GM19023 (cell line): ENCODE data around the gene PTX4.
"Not testable (repeated sequence)": the region's sequence is repeated elsewhere in the genome, so short reads cannot be mapped to it uniquely, and the experiment has no call there.

Source experiments
- ATAC-seq: cut with Tn5 transposase; IDR thresholded peaks from one replicate; pipeline ENCODE4 v1.9.1; 2021; ENCODE audit warnings: mild to moderate bottlenecking, moderate library complexity; ENCODE audit not compliant: unreplicated experiment

Gene PTX4

DNA sequence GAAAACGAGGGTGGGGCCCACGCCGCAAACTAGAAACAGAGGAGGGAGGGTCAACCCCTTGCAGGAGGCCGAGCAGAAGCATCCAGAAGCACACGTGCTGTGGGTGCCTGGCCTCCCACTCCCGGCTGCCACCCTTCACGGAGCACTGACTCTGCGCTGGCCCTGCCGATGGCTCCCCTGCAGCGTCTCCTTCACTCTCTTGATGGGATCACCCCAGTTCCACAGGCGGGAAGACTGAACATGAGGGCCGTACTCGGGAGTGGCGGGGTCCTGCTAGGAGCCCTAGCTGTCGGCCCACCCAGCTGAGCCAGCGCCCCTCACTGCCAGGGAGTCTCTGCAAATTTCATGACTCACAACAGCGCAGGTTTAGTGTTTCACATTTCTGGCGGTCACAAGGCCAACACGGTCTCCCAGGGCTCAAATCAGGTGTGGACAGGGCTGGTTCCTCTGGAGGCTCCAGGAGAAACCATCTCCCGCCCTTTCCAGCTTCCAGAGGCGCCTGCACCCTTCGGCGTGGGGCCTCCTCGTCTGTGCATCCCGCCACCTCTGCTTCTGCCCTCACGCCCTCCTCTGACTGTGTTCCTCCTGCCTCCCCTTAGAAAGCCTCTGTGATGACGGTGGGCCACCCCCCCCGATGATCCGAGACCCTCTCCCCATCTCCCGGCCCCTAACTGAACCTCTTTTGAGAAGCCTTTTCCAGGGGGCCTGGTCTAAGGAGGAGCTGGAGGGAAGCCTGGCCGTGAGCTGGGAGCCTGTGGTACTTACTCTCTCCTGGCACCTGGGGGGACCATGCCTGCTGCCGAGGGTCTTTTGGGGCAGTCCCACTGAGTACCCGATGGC, 2.0 kb downstream of the PTX4 start:
- ATAC-seq: no peak

DNA sequence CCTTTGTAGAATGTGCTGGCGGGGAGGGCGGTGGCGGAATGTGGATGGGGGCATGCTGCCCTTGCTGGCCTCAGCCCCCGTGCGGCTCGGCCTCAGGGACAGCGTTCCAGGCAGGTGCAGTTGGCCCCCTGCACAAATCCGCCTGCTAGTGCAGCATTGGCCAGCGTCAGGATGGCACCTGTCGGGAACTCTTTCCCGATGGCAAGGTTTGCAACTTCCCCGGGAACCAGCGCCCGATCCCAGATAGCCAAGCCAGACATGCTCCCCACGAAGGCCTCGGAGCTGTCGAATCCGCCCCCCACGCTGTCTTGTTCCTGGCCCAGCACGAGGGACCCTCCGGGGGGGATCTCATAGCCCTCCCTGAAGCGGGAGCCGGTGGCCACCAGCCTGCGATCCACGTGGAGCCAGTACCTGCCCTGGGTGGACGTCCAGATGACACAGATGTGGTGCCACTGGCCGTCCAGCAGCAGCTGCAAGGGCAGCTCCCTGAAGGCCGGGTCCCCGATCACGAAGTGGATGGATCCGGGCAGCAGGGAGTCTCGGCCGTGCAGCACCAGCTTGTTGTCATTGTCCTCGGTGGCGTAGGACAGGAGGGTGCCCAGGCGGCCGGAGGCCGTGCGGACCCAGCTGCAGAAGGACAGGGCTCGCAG, 2.8 kb downstream of the PTX4 start:
- no peak for ATAC-seq

DNA sequence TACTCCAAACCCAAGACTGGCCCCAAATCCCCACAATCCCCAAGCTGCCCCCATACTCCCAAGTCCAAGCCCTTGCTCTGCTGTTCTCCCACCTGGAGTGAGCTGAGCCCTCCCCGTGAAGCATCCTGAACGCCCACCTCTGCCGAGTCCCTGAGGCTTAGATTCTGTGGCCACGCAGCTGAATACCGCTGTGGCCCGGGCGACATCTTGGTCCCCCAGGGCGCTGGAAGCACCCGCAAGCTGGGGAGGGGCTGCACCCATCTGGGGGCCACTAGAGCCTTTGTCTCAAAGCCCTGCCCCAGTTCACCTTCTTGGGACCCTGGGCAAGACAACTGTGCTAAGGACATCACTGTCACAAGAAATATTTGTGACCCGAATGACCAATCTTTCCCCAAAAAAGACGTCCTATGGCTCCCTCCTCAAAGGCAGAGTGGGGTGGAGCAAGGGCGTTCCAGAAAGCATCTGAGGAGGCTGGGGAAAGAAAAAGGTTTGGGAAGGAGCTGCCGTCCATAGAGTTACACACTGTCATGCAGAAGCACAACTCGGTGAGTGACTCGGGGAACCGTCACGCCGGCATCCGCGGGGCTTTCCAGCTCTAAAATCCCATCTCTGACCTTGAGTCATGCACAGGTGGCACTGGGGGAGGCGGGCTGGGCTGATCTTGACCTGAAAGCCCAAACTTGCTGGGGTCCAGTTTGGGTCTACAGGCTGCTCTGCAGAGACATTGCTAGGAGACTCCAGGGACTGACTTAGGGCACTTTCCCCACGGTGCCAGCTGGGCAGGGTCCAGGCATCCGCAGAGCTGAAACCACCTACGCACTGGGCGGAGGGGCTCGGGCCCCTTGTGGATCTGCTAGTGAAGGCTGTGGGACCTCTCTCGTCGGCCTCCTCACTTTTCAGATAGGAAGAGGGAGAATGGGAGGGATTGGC, 6.6 kb downstream of the PTX4 start:
- no peak for ATAC-seq

DNA sequence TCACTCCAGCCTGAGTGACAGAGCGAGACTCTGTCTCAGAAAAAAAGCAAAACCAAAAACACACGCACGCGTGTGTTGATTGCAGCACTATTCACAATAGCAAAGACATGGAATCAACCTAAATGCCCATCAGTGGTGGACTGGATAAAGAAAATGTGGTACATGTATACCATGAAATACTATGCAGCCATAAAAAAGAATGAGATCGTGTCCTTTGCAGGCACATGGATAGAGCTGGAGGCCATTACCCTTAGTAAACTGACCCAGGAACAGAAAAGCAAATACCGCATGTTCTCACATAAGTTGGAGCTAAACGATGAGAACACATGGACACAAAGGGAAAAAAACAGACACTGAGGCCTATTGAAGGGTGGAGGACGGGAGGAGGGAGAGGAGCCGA, 9.8 kb downstream of the PTX4 start:
- not testable (repeated sequence) for ATAC-seq

DNA sequence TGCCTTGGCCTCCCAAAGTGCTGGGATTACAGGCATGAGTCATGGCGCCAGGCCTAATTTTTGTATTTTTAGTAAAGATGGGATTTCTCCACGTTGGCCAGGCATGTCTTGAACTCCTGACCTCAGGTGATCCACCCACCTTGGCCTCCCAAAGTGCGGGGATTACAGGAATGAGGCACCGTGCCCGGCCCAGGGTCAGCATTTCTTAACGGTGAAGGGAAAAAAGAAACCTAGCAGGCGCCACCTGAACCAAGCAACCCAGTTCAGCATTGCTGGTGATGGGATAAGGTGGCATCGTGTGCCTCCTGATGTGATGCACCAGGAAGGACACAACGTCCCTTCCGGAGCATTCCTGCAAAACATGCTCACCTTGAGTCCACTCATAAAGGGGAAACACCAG, 11.7 kb downstream of the PTX4 start:
- no peak for ATAC-seq

DNA sequence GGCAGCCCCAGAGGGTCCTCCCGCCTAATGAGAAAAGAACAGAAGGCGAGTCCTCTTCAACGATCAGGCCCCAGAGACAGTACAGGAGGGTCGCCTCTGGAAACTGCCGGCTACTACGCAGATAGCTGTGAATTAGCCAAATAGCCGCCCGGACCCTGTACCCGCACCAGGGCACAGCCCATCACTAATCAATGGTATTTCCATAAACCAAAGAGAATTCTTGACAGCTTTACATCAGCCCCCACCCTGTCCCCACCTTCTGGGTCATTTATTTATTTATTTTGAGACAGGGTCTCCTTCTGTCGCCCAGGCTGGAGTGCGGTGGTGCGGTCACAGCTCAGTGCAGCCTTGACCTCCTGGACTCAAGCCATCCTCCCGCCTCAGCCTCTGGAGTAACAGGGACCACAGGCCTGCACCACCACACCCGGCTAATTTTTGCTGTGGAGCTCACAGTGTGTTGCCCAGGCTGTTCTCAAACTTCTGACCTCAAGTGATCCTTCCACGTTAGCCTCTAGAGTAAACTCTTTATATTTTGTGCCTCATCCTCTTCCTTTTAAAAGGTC, 13.1 kb downstream of the PTX4 start:
- ATAC-seq: no peak

DNA sequence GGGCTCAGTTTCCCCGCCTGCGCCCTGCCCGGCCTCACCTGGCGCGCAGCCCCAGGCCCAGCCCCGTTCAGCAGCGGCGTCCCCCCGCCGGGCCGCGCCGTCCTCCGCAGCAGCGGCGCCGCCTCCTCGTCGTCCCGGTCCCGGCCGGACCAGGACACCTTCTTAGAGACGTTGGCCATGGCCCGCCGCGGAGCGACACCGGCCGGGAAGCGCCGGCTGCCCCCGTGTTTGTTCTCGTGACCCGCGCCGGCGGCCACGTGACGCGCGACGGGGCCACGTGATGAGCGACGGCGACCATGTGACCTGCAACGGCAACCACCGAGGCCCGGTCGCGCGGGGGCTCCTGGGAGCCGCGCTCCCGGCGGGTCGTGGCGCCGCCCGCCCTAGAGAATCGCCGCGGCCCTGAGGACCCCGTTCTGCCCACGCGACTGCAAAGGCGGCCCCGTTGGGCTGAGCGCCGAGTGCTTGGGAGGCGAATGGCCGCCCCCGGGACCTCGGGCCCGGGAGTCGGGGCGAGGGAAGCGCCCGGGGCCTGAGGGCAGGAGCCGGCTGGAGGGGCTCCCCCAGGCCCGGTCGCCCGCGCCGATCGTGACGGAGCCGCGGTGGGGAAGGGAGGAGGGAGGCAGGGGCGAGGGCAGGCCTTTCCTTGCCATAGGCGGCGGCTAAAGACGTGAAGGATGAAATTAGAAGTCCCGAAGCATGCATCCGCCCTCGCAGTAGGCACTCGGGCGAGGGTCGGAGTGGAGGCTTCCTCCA, 13.8 kb downstream of the PTX4 start, which contains the start of gene CLCN7:
TSS of gene CLCN7 (minus strand) at position 233 of the 756 bp plus-strand sequence. CDS start at position 179, 54 bp downstream.
- ATAC-seq: peak; percentile 86

DNA sequence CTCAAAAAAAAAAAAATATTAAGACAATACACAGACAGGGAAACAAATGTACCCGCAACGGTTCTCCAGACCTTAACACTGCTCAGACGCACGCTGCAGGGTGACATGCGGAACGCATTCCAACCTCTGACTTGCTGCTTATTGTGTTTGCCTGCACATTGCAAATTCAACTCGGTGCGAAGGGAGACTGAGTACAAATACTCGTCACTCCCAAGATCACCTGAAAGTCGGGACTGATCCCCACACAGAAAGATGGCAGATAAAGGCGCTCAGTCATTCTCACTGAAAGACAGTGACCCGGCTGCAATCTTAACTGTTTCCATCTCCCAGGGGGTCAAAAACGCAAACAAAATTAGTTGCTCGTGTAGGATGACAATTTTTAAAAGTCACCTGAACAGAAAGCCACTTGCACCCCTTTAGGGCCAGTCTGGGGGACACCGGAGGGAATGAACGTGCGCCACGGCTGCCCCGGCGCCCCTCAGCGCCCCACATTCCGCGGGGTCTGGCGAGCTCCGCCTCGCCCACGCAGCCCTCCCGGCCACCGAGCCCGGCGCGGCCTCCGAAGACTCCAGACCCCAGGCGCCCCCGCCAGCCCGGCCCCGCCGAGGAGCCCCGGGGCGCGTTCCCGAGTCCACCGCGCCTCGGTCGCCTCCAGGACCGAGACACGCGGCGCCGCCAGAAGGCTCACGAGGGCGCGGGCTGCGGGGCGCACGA, 14.5 kb downstream of the PTX4 start:
- no peak for ATAC-seq

DNA sequence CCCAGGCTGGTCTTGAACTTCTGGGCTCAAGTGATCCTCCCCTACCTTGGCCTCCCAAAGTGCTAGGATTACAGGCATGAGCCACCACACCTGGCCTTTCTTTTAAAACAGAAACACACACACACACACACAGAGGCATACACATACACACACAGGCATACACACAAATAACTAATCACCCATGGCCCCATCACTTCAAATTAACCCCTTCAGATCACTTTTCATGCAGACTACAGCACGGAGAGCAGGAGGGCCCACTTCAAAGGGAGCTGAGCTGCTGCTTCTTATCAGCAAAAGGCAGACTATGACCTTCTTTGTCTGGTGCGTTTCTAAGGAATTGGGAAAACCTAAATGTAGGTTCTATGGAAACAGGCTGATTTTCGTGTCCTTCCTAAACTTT, 15.8 kb downstream of the PTX4 start:
- ATAC-seq: no peak

DNA sequence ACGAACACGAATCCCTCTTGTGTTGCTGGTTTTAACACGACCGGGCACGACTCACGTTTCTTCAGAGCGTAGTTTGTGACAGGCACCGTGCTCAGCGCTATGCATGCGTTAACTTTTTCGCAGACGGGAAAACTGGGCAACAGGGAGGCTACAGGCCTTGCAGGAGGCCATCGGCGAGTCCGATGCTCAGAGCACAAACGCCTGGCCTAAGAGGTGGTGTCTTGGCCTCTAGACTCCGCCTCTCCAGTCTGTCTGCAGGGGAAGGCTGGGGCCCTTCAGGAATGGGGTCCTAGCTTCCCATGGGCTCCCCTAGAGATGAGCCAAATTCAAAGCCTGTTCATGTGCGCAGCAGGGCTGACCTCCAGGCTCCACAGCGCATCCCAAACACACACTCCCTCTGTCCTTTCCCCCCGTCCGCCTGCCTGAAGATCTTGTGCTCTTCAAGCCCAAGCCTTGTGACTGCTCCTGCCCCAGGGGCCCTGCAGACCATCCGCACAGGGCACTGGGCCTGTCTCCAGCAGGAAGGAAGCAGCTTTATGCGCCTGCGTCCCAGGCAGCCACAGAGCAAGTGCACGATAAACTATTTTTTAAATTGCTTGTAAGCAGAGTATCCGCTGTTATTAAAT, 17.1 kb downstream of the PTX4 start:
- no peak for ATAC-seq

DNA sequence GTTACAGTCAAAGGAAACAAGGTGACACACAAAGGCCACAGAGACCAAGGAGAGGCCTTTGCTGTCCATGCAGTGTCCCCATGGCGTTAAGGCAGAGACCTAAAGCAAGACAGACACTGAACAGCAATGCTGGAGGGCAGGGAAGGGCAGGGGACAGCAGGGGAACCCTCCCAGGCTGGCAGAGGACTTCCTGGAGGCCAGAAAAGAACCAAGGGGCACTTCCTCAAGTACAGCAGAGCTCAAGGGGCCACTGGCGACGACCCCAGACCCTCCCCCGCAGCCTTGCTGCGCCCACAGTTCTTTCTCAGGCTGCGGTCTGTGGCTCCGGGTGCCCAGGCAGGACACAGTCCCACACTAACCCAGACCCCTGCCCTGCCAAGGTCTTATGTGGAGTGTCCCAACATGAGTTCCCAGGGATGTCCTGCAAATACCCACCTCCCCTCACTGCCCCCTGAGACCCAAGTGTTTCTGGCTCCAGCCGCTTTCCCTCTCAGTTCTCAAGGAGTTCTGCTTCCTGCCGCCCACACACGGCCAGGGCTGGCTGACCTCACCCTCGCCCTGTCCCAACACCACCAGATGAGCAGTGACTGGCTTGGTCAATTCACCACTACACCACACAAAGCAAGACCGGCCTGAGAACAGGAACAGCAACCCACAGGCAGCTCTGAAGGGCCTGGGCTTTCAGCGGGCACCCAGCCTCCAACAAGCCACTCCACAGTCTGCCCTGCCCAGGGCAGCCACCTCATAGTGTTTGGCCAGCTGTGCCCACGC, 18.1 kb downstream of the PTX4 start:
- no peak for ATAC-seq

DNA sequence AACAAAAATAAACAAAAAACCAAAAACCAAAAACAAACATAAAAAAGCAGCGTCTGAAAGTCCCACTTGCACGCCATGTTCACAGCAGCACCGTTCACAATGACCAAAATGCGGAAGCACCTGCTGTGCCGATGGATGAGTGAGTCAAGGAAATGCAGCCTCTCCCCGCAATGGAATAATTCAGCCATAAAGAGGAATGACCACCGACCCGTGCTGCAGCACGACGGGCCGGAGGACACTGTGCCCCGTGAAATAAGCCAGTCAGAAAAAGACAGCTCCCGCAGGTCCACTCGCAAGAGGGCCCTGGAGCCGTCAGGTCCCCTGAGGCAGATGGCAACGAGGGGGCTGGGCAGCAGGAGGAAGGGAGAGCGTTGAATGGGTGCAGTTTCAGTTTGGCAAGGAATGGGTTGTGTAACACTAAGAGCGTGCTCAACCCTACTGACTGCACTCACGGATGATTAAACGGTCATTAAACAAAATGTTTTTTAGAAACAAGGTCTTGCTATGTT, 19.0 kb downstream of the PTX4 start:
- no peak for ATAC-seq

DNA sequence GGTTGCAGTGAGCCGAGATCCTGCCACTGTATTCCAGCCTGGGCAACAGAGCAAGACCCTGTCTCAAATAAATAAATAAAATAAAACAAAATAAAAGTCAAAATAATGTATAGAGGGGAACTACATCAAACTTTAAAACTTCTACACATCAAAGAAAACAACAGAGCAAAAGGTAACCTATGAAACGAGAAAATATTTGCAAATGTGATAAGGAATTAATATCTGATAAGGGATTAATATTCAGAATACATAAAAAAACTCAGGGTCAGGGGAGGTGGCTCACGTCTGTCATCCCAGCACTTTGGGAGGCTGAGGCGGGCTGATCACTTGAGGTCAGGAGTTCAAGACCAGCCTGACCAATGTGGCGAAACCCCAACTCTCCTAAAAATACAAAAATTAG, 19.6 kb downstream of the PTX4 start:
- ATAC-seq: not testable (repeated sequence)

DNA sequence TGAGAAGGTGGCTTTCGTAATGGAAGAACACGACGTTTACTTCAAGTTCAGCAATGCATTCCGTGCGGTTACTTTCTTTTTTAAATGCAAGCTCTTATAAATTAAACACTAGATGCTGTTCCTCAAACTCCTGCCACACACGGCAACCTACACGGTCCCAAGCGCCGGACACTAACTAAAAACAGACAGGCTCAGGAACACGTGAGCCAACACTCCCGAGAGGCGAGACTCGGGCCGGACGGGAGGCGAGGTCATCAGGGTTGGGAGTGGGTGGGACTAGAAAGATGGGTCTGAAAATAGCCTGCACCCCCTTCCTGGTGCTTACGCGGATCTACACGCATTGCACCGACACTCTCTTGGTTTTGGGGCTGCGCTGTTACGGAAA, 20.3 kb downstream of the PTX4 start:
- no peak for ATAC-seq

DNA sequence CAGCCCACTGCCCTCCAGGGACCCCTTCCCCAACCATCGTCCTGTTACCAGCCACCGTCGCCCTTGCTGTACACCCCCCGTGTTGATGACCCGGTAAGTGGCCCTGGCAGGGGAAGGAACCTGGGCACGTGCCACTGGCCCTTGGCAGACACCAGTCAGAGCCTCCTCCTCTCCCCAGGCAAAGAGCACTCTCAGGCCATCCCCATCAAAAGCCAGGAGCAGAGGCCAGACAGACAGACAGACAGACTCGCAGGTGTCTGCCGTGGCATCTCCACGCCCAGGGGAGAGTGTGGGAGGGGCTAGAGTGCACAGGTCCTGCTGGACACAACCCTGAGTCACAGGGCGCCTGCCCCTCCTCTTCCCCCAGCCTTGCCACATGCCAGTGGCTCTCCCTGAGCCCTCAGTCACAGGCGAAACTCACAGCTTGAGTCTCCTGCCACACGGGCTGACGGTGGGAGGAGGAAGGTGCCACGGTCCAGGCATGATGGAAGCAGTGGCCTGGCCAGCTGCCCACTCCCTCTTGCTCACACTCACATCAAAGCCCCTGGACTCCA, 21.7 kb downstream of the PTX4 start:
- no peak for ATAC-seq

DNA sequence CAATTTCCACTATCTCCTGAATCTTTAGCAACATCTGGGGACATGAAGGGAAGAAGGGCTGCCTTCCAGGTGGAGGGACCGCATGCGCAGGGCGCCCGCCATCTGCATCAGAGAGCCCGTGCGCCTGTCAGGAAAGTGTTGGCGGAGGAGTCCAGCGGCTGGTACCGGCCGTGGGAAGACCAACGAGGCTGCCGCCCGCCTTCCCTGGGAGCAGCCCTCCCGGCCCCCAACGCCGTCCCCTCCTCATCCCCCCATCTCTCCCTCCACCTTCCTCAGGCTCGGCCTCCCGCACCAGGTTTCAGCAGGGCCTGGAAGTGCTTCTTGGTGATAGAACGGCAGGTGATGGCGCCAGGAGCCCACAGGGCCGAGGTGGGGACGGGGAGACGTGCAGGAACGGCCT, 22.7 kb downstream of the PTX4 start:
- ATAC-seq: no peak

DNA sequence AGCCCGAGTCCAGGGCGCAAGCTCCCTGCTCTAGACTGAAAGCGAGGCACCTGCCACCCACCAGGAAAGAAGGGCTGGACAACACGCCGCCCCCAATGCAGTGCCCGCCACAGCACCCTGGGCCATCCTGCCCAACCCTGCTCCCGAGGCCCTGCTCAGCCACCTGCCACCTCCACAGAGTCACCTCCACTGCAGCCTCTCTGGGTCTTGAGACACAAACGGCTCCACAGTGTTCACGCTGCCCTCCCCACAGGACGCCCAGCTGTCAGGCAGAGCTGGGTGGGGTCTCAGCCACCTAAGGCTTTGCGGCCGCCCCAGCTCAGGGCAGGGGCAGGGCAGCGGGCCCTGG, 23.2 kb downstream of the PTX4 start:
- no peak for ATAC-seq
